Measurements from ENCODE around the gene MTM1. TPM values are rescaled to one million over a fixed set of nuclear protein-coding genes. Genes with fewer than 3 reads are reported as not detected.

The MTM1 gene
- polyA plus RNA-seq (ENCODE audit: insufficient read length in 4 of 4): 10 to 100 TPM; 11.5 to 13.3 (median 12.4) TPM

- peak in 3 of 4 donors; percentile 72 to 87 (median 76) for DNase-seq (ENCODE audit: low read depth in 4 of 4, low spot score in 2 of 4)
Measured at GRCh38 chrX:150568320-150569154, at the start of gene MTM1. Gene MTM1 (plus strand): TSS chrX:150568621. CDS start chrX:150592615, 23,994 bp downstream.

DNA sequence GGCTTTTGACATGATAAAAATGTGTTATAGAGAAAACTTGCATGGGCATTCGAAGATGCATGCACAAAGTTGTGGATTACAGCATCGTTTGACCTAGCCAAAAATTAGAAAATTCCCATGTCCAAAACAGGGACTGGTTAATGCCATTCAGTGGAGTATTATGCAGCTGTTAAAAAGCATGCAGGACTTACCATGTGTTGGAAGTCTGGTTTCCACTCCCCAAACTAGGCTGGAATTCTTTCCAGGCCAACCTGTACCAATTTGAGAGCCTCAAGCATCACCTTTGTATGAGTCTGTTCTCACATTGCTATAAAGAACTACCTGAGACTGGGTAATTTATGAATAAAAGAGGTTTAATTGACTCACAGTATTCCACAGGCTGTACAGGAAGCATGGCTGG lies 45.9 kb upstream of the MTM1 start:
- DNase-seq (ENCODE audit: low read depth in 4 of 4, low spot score in 2 of 4): no peak

GRCh38 chrX:150525061-150525919 lies 43.1 kb upstream of the MTM1 start:
- no peak for DNase-seq (ENCODE audit: low read depth in 4 of 4, low spot score in 2 of 4)

DNA sequence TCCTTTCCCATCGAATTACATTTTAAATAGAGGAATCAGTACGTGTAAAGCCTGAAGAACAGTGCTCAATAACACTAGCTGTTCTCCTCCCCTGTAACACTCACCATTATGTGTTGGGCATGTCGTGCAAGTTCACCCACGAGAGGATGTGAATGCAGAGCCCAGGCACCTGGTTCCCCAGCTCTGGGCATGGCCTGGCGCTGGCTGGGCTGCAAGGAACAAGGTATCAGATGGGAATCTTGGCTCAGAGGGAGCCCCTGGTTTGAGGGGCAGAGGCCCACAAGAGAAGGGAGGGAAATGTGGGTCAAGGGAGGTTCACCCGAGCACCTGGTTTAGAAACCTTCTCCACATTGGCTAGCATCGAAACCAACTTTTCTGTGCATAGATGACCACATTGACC lies 41.7 kb upstream of the MTM1 start:
- DNase-seq (ENCODE audit: low read depth in 4 of 4, low spot score in 2 of 4): no peak

- DNase-seq (ENCODE audit: low read depth in 4 of 4, low spot score in 2 of 4): no peak
Measured at GRCh38 chrX:150527108-150527507, 41.3 kb upstream of the MTM1 start.

DNA sequence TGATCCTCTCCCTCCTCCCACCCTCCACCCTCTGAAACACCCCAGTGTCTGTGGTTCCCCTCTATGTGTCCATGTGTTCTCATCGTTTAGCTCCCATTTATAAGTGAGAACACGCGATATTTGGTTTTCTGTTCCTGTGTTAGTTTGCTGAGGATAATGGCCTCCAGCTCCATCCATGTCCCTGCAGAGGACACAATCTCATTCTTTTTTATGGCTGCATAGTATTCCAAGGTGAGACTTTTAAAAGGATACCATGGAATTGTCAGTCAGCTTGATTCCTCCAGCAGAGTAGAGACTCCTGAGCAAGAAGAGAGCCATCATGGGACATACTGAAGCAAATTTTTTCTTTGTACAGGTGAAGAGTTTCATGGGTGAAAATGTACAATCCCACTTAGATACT lies 38.8 kb upstream of the MTM1 start:
- no peak for DNase-seq (ENCODE audit: low read depth in 4 of 4, low spot score in 2 of 4)

DNA sequence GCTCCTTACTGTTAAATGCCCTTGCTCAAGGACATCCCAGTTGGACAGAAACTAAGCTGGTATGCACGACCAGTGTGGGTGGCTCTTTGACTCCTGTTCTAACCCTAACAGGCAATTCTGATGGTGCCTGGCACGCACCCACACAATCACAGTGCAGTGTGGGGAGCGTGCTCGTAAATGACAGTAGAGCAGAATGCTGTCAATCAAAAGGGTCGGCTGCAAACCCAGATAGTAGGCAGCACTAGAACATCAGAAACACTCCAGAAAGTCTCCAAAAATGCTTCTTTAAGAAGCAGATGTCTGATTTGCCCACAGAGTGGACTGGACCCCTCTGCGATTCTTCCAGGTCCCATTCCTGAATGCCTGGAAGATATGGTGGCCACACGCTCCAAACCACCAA lies 37.6 kb upstream of the MTM1 start:
- DNase-seq (ENCODE audit: low read depth in 4 of 4, low spot score in 2 of 4): no peak

- DNase-seq (ENCODE audit: low read depth in 4 of 4, low spot score in 2 of 4): no peak
Measured at GRCh38 chrX:150531467-150531866, 37.0 kb upstream of the MTM1 start.

- no peak for DNase-seq (ENCODE audit: low read depth in 4 of 4, low spot score in 2 of 4)
Measured at GRCh38 chrX:150533863-150534262, 34.6 kb upstream of the MTM1 start.

- DNase-seq (ENCODE audit: low read depth in 4 of 4, low spot score in 2 of 4): no peak
Measured at GRCh38 chrX:150536455-150537116, 31.8 kb upstream of the MTM1 start.

DNA sequence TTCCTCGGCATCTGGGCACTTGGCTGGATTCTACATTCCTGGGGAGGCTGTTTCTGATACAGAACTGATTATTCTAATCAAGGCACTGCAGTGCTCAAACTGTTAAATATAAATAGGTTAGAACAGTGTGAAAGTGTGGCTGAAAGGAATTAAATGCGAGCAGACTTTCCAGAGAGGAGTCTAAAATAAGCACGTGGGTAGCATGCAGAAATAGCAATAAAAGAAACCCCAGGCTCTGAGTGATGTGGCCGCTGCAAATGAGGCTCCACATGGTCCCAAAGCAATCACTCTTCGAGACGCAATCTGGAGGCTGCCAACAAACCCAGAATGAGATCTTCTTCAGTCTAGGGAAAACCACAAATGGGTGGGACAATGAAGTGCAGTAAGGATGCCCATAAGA lies 30.6 kb upstream of the MTM1 start:
- no peak for DNase-seq (ENCODE audit: low read depth in 4 of 4, low spot score in 2 of 4)

DNA sequence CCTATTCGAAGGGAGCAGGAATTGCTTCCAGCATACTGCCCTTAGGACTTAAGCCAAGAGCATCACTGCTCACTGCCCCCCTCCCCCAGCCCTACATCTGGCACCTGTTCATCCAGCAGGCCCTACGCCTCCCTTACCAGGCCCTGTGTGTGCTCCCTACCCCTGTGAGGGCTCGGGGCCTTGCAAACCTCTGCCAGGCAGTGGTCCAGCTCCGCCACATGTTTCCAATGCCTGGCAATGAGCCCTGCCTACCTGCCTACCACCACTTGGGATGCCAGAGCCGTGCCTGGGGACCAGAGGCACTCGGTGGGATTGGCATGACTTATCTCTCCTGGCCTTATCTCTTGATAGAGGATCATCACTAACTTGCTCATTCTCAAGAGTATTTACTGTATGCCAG lies 27.5 kb upstream of the MTM1 start:
- DNase-seq (ENCODE audit: low read depth in 4 of 4, low spot score in 2 of 4): no peak

DNA sequence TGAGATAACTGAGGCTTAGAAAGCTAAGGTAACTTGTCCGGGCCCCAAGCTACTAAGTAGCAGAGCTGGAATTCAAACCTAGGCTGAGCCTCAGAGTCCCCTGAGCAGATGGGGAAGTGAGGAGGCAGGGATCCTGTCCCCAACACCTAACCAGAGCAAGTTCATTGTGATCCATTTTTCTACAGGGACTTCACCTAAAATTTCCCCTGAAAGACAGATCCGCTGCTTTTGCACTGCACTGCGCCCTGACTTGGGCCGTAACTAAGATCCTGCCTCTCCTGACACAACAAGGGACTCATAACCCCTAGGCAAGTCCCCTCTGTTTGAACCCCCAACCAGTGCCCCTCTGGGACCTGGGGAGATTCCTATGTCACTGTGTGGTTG lies 25.6 kb upstream of the MTM1 start:
- no peak for DNase-seq (ENCODE audit: low read depth in 4 of 4, low spot score in 2 of 4)

DNA sequence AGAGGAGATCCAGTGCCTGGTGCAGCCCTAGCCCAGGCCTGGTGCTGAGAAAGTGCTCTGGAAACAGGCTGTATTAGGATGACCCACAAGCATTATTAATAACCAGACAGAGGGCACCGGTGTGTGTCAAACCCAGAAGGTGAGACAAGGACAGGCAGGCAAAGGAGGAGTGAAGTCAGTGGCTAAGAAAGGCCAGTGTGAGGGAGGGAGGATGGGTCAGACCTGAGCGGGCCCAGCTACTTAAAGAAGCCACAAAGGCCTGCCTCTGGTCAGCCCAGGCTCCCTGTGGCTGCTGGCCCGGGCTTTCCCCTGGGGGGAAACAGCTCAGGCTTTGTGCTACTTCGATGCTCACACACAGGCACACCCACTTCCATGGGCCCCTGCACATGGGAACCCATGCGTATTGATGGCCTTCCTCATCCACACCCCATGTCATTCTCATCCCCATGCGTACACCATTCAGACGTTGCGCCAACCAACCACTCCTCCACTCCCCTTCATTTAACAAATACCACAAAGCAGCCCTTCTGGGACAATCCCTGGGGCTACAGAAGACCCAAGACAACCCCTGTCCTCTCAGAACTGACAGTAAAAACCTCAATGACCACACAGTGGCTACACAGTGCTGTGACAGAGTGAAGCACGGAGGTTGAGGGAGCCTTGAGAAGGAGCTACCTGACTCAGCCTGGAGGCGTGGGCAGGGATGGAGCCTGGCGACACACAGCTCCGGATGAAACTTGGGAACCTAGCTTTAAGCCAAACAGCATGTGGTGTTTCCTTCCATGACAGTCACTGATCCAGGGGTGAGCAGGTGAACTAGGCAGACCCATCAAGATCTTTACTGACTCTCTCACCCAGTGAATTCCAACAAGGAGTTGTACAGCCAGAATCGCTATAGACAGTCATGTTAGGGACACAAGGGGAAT lies 24.9 kb upstream of the MTM1 start:
- DNase-seq (ENCODE audit: low read depth in 4 of 4, low spot score in 2 of 4): no peak

DNA sequence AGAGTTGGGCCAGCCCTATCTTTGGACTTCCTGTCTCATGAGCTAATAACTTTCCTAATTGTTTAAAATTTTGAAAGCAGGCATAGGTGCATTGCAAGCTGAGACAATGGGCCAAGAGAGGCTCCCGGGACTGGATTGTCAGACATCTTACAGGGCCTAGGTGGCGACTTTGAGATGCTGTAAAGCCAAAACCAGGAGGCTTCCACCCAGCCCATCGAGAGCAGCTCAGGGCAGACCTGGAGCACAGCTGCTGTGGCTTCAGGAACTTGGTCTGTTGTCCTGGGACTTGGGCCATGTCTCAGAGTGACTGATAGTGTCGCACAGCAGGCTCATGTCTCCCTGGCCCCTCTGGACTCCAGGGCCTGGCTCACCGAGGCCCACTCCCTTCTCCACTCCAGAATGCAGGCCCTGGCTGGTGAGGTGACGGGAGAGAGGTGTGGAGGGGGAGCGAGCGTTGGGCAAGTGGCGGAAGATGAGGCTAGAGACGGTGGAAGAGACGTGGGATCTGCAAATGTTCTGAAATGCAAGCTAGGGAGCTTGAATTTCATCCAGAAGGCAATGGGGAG lies 24.1 kb upstream of the MTM1 start:
- DNase-seq (ENCODE audit: low read depth in 4 of 4, low spot score in 2 of 4): no peak

DNA sequence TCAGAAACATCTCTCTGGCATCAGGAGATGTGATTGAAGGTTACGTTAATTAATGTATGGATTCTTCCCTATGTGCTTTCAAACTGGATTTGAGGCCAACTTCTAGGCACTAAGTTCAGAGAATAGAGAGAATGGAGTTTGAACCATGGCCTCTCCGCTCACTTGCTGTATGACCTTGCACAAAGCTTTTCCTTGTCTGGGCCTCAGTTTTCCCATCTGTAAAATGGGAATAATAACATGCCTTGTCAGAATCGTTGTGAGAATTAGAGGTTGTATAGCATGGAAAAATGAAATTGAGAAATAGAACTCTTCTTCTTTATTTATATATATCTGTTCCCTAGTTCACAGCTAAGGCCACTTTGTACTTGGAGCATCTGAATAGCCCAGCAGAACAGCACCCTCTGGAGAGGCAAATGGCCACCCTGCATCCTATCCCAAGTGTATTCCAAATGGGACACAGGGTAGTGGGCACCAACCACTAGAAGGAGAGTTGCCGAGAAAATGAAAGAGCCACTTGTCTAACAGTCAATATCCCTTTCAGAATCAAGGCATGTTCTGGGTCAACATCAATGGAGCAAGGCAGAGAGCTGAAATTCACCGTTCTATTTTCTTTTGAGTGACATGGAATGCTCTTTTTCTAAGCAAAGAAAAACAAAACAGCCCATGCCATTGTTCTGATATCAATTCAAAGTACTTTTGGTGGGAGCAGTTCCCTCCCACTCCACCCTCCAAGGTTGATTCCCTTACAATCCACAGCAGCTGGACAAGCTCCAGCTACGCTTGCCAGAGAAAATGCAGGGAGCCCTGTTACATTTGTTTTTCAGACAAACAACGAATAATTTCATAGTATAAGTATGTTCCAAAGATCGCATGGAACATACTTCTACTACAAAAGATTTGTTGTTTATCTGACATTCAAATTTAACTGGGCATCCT lies 23.3 kb upstream of the MTM1 start:
- no peak for DNase-seq (ENCODE audit: low read depth in 4 of 4, low spot score in 2 of 4)

DNA sequence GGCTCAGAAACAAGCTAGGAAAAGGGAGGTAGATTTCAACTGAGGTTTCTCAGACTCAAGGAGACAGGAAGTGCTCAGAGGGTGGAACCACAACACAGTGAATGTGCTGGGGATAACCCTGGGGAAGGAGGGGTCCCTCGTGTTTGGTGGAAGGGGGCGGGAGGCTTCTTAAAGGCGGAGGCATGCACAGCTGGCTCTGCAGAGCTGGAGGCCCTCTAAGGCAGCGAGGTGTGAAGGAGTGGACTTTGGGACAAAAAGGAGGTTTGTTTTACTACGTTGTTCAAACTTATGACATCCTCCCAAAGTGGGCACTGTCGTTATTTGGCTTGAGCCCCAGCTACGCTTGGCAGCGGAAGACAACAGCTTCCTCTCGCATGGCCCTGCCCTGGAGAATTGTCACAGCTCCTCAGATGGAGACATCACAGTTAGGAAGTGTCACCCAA lies 21.7 kb upstream of the MTM1 start:
- no peak for DNase-seq (ENCODE audit: low read depth in 4 of 4, low spot score in 2 of 4)

GRCh38 chrX:150547375-150548115 lies 20.9 kb upstream of the MTM1 start:
- no peak for DNase-seq (ENCODE audit: low read depth in 4 of 4, low spot score in 2 of 4)
